CD8-positive, alpha-beta memory T cell (primary cell): ENCODE data around the gene TENT4B. TPM values are rescaled to one million over a fixed set of nuclear protein-coding genes. Genes with fewer than 3 reads are reported as not detected.

Experiments used
- CTCF ChIA-PET: fragments of 350-600 bp; sonication (Branson Sonifier 250); formaldehyde crosslinking; loops from one replicate; lab custom pipeline; 2021; ENCODE audit warnings: antibody characterized with exemption; lab: Charles Lee
- POLR2A ChIA-PET: fragments of 350-600 bp; sonication (Branson Sonifier 250); formaldehyde crosslinking; loops from one replicate; lab custom pipeline; 2021; ENCODE audit warnings: antibody characterized with exemption; lab: Charles Lee
- DNase-seq, 5 donors: peaks; one replicate each; pipeline versions ENCODE4 v3.0.0 to v3.0.0-alpha.2; 2020 to 2022; ENCODE audit warnings: mixed read lengths in 1 of 5
- H3K27ac ChIP-seq: one replicate; pipeline ENCODE4 v1.7.0; 2013; ENCODE audit warnings: low read depth, mild to moderate bottlenecking, low read length, moderate library complexity
- H3K27me3 ChIP-seq: 2 replicates; pipeline ENCODE4 v1.7.0; 2013; ENCODE audit warnings: low read length, mild to moderate bottlenecking; ENCODE audit not compliant: insufficient read depth, poor library complexity, severe bottlenecking
- H3K36me3 ChIP-seq: 2 replicates; pipeline ENCODE4 v1.7.0; 2013; ENCODE audit warnings: mild to moderate bottlenecking, low read length, moderate library complexity; ENCODE audit not compliant: insufficient read depth
- H3K4me1 ChIP-seq: 2 replicates; pipeline ENCODE4 v1.7.0; 2013; ENCODE audit warnings: mild to moderate bottlenecking, low read length, moderate library complexity; ENCODE audit not compliant: insufficient read depth
- H3K4me3 ChIP-seq: 2 replicates; pipeline ENCODE4 v1.7.0; 2013; ENCODE audit warnings: mild to moderate bottlenecking, low read length
- H3K9me3 ChIP-seq: 2 replicates; pipeline ENCODE4 v1.7.0; 2013; ENCODE audit warnings: mild to moderate bottlenecking, low read length
- H3K27ac Mint-ChIP-seq, 8 donors: one replicate each; pipeline ENCODE4 v1.8.0; 2020 to 2021; ENCODE audit warnings: mixed read lengths in 8 of 8, mild to moderate bottlenecking in 6 of 8, inconsistent platforms in 3 of 8, moderate library complexity in 3 of 8
- H3K27me3 Mint-ChIP-seq, 2 donors: one replicate each; pipeline ENCODE4 v1.8.0; 2020 to 2021; ENCODE audit warnings: mixed read lengths in 2 of 2, mild to moderate bottlenecking in 1 of 2, moderate library complexity in 1 of 2
- H3K36me3 Mint-ChIP-seq, 3 donors: one replicate each; pipeline ENCODE4 v1.8.0; 2020 to 2021; ENCODE audit warnings: mixed read lengths in 3 of 3, inconsistent platforms in 1 of 3, mild to moderate bottlenecking in 1 of 3
- H3K4me1 Mint-ChIP-seq, 3 donors: one replicate each; pipeline ENCODE4 v1.8.0; 2020 to 2021; ENCODE audit warnings: mixed read lengths in 3 of 3, inconsistent platforms in 1 of 3, mild to moderate bottlenecking in 1 of 3
- H3K4me3 Mint-ChIP-seq, 7 donors: one replicate each; pipeline ENCODE4 v1.8.0; 2020 to 2021; ENCODE audit warnings: mixed read lengths in 7 of 7, mild to moderate bottlenecking in 6 of 7, moderate library complexity in 4 of 7, inconsistent platforms in 2 of 7
- H3K9me3 Mint-ChIP-seq, 5 donors: one replicate each; pipeline ENCODE4 v1.8.0; 2020 to 2022; ENCODE audit warnings: mixed read lengths in 5 of 5, mild to moderate bottlenecking in 3 of 5, moderate library complexity in 2 of 5, inconsistent platforms in 1 of 5
- polyA plus RNA-seq: library from polyadenylated mRNA; unstranded; fragments of 300-500 nt; fragmentation: Illumina TruSeq; gene quantifications from one replicate; pipeline ENCODE4 v1.2.3, GENCODE V29; 2021
- total RNA-seq, 2 experiments: library from RNA; stranded (reverse); gene quantifications; one replicate each; pipeline ENCODE4 v1.2.3, GENCODE V29; 2021

The TENT4B gene
- total and polyA plus RNA-seq, 3 experiments from 2014 or later = 5.6 to 23.0 (median 21.6) TPM

DNA sequence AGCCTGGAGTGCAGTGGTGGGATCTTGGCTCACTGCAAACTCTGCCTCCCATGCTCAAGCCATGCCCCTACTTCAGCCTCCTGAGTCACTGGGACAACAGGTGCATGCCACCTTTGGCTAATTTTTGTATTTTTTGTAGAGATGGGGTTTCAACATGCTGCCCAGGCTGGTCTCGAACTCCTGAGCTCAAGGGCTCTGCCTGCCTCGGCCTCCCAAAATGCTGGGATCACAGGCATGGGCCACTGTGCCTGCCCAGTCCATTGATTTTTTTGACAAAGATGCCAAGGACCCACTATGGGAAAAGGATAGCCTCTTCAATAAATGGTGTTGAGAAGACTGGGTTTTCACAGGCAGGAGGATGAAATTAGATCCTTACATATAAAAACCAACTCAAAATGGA is 102.4 kb downstream of the TENT4B start:
- peaks cover 8% of the 10 kb centered on the region for H3K4me1 ChIP-seq
- peaks cover 0 to 7% (median 2%) of the 10 kb centered on the region in 3 donors for H3K4me1 Mint-ChIP-seq
- no peak overlapping the region for H3K27ac ChIP-seq
- H3K4me3 Mint-ChIP-seq = no peak overlapping the region
- DNase-seq = no peak
- H3K36me3 ChIP-seq = no peaks in the 10 kb centered on the region
- no peaks in the 10 kb centered on the region for H3K36me3 Mint-ChIP-seq
- ChIA-PET POLR2A (no interaction called here), CTCF (interaction anchor here (1.1 to 1.9 kb wide), 4 partner anchors 16 to 551 kb away, joined by 3 to 6 read pairs (median 4); no protein-coding TSS in a partner anchor)
- no peak overlapping the region for H3K4me3 ChIP-seq
- H3K27me3 ChIP-seq = no peaks in the 10 kb centered on the region
- no peak overlapping the region for H3K27ac Mint-ChIP-seq
- no peaks in the 10 kb centered on the region for H3K9me3 Mint-ChIP-seq
- H3K27me3 Mint-ChIP-seq = peaks cover 0 to 2% of the 10 kb centered on the region in 2 donors
- H3K9me3 ChIP-seq = no peaks in the 10 kb centered on the region

DNA sequence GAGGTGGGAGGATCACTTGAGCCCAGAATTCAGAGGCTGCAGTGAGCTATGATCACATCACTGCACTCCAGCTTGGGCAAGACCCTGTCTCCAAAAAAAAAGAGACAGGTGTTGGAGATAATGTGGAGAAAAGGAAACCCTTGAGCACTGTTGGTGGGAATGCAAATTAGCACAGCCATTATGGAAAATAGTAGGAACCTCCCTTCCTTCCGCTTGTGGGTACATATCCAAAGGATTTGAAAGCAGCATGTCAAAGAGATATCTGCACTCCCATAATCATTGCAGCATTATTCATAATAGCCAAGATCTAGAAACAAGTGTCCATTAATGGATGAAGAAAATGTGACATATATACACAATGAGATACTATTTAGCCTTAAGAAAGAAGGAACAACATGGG is 103.5 kb downstream of the TENT4B start:
- CTCF ChIA-PET = no interaction called here
- H3K4me3 ChIP-seq = no peak overlapping the region
- POLR2A ChIA-PET = no interaction called here

DNA sequence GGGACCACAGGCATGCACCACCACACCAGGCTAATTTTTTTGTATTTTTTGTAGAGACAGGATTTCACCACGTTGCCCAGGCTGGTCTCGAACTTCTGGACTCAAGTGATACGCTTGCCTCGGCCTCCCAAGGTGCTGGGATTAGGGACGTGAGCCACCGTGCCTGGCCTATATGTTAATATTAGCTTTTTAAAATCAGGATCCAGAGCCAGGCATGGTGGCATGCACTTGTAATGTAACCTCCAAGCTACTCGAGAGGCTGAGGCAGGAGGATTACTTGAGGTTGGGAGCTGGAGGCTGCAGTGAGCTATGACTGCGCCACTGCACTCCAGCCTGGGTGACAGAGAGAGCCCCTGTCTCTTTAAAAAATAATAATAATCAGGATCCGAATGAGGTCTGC is 104.8 kb downstream of the TENT4B start:
- no peaks in the 10 kb centered on the region for H3K9me3 ChIP-seq
- H3K36me3 Mint-ChIP-seq = no peaks in the 10 kb centered on the region
- H3K4me3 Mint-ChIP-seq = no peak overlapping the region
- no peaks in the 10 kb centered on the region for H3K36me3 ChIP-seq
- peaks cover 8% of the 10 kb centered on the region for H3K4me1 ChIP-seq
- ChIA-PET CTCF (no interaction called here), POLR2A (no interaction called here)
- no peaks in the 10 kb centered on the region for H3K9me3 Mint-ChIP-seq
- no peak overlapping the region for H3K27ac ChIP-seq
- no peaks in the 10 kb centered on the region for H3K27me3 ChIP-seq
- H3K27ac Mint-ChIP-seq = no peak overlapping the region
- peaks cover 0 to 2% of the 10 kb centered on the region in 2 donors for H3K27me3 Mint-ChIP-seq
- DNase-seq = no peak
- H3K4me3 ChIP-seq = no peak overlapping the region
- peaks cover under 1 to 9% (median 5%) of the 10 kb centered on the region in 3 donors for H3K4me1 Mint-ChIP-seq

More for the DNA sequence above, 103.5 kb downstream of the TENT4B start:
- no peak overlapping the region for H3K27ac Mint-ChIP-seq
- H3K4me3 Mint-ChIP-seq = no peak overlapping the region
- Histone ChIP-seq H3K4me1 (peaks cover 8% of the 10 kb centered on the region), H3K27ac (no peak overlapping the region), H3K36me3 (no peaks in the 10 kb centered on the region), H3K27me3 (no peaks in the 10 kb centered on the region), H3K9me3 (no peaks in the 10 kb centered on the region)
- no peak for DNase-seq
- peaks cover 0 to 7% (median 3%) of the 10 kb centered on the region in 3 donors for H3K4me1 Mint-ChIP-seq
- H3K36me3 Mint-ChIP-seq = no peaks in the 10 kb centered on the region
- H3K27me3 Mint-ChIP-seq = peaks cover 0 to 2% of the 10 kb centered on the region in 2 donors
- no peaks in the 10 kb centered on the region for H3K9me3 Mint-ChIP-seq

- H3K36me3 Mint-ChIP-seq = no peaks in the 10 kb centered on the region
- H3K4me3 ChIP-seq = no peak overlapping the region
- POLR2A ChIA-PET = no interaction called here
- no peaks in the 10 kb centered on the region for H3K9me3 ChIP-seq
- peaks cover 12 to 26% (median 17%) of the 10 kb centered on the region in 3 donors for H3K4me1 Mint-ChIP-seq
- no peaks in the 10 kb centered on the region for H3K9me3 Mint-ChIP-seq
- no peaks in the 10 kb centered on the region for H3K36me3 ChIP-seq
- H3K4me3 Mint-ChIP-seq = no peak overlapping the region
- H3K27ac Mint-ChIP-seq = peak overlapping the region in 3 of 8 donors; percentile 3 to 92 (median 13)
- H3K27me3 Mint-ChIP-seq = peaks cover 0 to 1% of the 10 kb centered on the region in 2 donors
- no peaks in the 10 kb centered on the region for H3K27me3 ChIP-seq
- peak in 1 of 5 donors; percentile 34 for DNase-seq
- H3K27ac ChIP-seq = no peak overlapping the region
- H3K4me1 ChIP-seq = peaks cover 8% of the 10 kb centered on the region
- CTCF ChIA-PET = interaction anchor here (1.3 to 6.7 kb wide), 2 partner anchors 15 to 95 kb away, joined by 3 to 40 read pairs; no protein-coding TSS in a partner anchor
Observed at GRCh38 chr16:50259334-50260205, 106.5 kb downstream of the TENT4B start.

DNA sequence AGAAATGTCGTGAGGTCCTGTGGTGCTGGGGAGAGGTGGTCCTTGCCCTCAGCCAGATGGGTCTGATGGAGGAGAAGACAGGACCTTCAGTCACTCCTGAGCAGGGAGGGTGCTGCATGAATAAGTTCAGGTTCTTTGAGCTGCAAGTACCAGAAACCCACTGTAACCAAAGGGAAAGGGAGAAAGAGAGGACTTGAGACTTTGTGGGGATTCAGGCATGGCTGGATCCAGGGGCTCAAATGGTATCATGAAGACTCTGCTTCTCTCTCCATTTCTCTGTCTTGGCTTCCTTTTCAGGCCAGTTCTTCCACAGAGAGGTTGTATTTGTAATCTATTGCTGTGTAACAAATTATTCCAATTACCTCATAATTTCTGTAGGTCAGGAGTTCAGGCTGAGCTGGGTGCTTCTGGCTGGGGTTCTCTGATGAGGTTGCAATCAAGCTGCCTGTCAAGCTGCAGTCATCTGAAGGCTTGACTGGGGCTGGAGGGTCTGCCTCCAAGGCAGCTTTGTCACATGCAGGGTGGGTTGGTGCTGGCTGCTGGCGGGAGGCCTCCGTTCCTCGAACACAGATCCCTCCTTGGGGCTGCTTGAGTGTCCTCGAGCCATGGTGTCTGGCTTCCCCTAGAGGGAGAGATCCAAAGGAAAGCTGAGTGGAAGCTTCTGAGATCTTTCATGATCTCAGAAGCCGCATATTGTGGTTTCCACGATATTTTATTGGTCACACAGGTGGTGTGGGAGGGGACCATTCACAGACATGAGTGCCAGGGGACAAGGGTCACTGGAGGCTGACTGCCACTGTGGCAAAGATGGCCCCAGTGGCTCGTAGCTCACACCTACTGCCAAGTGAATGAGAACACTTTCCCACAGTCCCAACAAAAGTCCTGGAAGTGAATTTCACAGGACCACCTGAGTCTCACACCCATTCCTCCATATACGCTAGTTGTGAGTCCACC is 107.4 kb downstream of the TENT4B start:
- ChIA-PET POLR2A (no interaction called here), CTCF (interaction anchor here (1.0 to 6.7 kb wide), 3 partner anchors 14 to 405 kb away, joined by 3 to 40 read pairs (median 3); no protein-coding TSS in a partner anchor)
- peak in 1 of 5 donors; percentile 40 for DNase-seq
- H3K4me1 Mint-ChIP-seq = peaks cover 18 to 34% (median 26%) of the 10 kb centered on the region in 3 donors
- no peak overlapping the region for H3K4me3 Mint-ChIP-seq
- H3K27ac Mint-ChIP-seq = peak overlapping the region in 3 of 8 donors; percentile 7 to 92 (median 17)
- H3K4me1 ChIP-seq = peaks cover 14% of the 10 kb centered on the region
- no peaks in the 10 kb centered on the region for H3K9me3 Mint-ChIP-seq
- no peak overlapping the region for H3K4me3 ChIP-seq
- no peak overlapping the region for H3K27ac ChIP-seq
- no peaks in the 10 kb centered on the region for H3K9me3 ChIP-seq
- H3K36me3 Mint-ChIP-seq = no peaks in the 10 kb centered on the region
- H3K27me3 Mint-ChIP-seq = peaks cover 0 to 1% of the 10 kb centered on the region in 2 donors
- no peaks in the 10 kb centered on the region for H3K36me3 ChIP-seq
- no peaks in the 10 kb centered on the region for H3K27me3 ChIP-seq

DNA sequence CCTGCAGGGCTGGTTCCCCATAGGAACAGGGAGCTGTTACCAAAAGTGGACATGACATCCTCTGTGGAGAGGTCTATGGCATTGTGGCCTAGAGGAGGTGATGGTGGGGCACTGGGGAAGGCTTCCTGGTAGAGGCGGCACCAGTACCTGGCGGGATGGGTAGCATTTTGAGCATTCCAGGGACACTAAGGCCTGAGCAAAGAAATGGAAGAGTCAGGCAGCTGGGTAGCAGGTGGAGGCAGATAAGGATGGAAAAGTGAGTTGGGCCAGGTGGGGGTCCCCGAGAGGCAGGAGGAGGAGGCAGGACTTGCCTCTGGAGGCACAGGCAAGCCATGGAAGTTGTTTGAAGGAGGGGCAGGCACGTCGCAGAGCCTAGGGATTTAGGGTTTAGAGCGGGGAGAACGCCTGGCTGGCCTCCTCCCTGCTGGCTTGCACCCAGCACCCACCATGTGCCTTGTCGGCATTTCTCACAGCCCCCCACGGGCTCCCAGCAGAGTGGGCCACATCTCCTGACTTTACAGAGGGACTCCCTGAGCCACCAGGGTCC is 108.1 kb downstream of the TENT4B start:
- Mint-ChIP-seq H3K4me1 (peaks cover 24 to 42% (median 34%) of the 10 kb centered on the region in 3 donors), H3K27me3 (peaks cover 0 to 1% of the 10 kb centered on the region in 2 donors), H3K27ac (peak overlapping the region in 1 of 8 donors; percentile 7), H3K4me3 (no peak overlapping the region), H3K36me3 (no peaks in the 10 kb centered on the region), H3K9me3 (no peaks in the 10 kb centered on the region)
- Histone ChIP-seq H3K27me3 (no peaks in the 10 kb centered on the region), H3K27ac (no peak overlapping the region), H3K36me3 (no peaks in the 10 kb centered on the region), H3K4me3 (no peak overlapping the region), H3K9me3 (no peaks in the 10 kb centered on the region), H3K4me1 (peaks cover 21% of the 10 kb centered on the region)
- POLR2A ChIA-PET = no interaction called here
- CTCF ChIA-PET = interaction anchor here (1.0 to 6.7 kb wide), 4 partner anchors 13 to 404 kb away, joined by 3 to 40 read pairs (median 5); no protein-coding TSS in a partner anchor
- DNase-seq = no peak

DNA sequence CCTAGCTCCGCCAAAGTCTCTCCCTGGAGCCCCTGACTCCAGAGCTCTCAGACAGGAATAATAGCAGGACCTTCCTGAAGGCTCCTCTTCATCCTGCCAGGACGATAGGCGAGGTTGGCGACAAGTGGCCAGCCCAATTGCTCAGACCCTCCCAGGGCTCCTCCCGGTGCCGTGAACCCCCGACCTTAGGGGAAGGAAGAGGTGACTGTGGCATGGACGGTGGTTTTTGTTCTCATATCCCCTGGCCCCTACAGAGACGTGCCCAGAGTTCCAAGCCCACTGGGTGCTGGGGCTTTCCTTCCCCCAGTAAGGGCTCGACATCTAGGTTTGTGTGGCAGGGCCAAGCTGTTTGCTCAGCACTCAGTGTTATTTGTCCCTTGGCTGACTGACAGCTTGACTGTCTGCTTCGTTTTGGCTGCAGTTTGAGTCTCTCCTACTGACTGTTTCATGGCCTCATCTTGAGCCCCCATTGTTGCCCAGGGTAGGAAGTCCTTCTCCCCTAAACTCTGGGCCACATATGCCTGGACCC is 108.7 kb downstream of the TENT4B start:
- Histone ChIP-seq H3K4me1 (peaks cover 22% of the 10 kb centered on the region), H3K27ac (no peak overlapping the region), H3K36me3 (no peaks in the 10 kb centered on the region), H3K27me3 (no peaks in the 10 kb centered on the region), H3K9me3 (no peaks in the 10 kb centered on the region), H3K4me3 (no peak overlapping the region)
- Mint-ChIP-seq H3K4me1 (peaks cover 25 to 45% (median 35%) of the 10 kb centered on the region in 3 donors), H3K27me3 (peaks cover 0 to 1% of the 10 kb centered on the region in 2 donors), H3K4me3 (no peak overlapping the region), H3K9me3 (no peaks in the 10 kb centered on the region), H3K36me3 (peaks cover 0 to 4% (median 0%) of the 10 kb centered on the region in 3 donors), H3K27ac (no peak overlapping the region)
- ChIA-PET CTCF (interaction anchor here (0.7 to 6.7 kb wide), 5 partner anchors 12 to 403 kb away, joined by 3 to 40 read pairs (median 3); no protein-coding TSS in a partner anchor), POLR2A (interaction anchor here (0.6 to 1.0 kb wide), 2 partner anchors 12 to 24 kb away, joined by 3 to 6 read pairs; no protein-coding TSS in a partner anchor)
- peak in 1 of 5 donors; percentile 15 for DNase-seq
